Psoas muscle (tissue), 8 donors: Measurements from ENCODE around the gene GPC6. TPM values are rescaled to one million over a fixed set of nuclear protein-coding genes. Genes with fewer than 3 reads are reported as not detected.

ENCODE experiments used
- ATAC-seq, 4 donors: fragments of 200-7000 bp; cut with Tn5 transposase; one replicate each; pipeline ENCODE4 v1.9.1; 2020; ENCODE audit warnings: moderate library complexity in 3 of 4, mild to moderate bottlenecking in 2 of 4
- DNase-seq, 2 donors: peaks; one replicate each; pipeline ENCODE4 v3.0.0-alpha.2; 2020
- H3K27ac ChIP-seq: fragments of 200-600 bp; one replicate; pipeline ENCODE4 v1.8.0; 2022
- H3K27me3 ChIP-seq, 3 donors: fragments of 200-600 bp in 1 of 3; one replicate each; pipeline versions ENCODE4 v1.6.1 to v1.8.0; 2013 to 2022; ENCODE audit warnings: low read length in 2 of 3, mild to moderate bottlenecking in 2 of 3, moderate library complexity in 1 of 3; ENCODE audit not compliant: insufficient read depth in 3 of 3
- H3K36me3 ChIP-seq, 2 donors: fragments of 200-600 bp in 1 of 2; one replicate each; pipeline versions ENCODE4 v1.6.1 to v1.8.0; 2013 to 2022; ENCODE audit warnings: low read depth in 1 of 2, mild to moderate bottlenecking in 1 of 2, moderate library complexity in 1 of 2; ENCODE audit not compliant: insufficient read depth in 1 of 2
- H3K4me1 ChIP-seq: fragments of 200-600 bp; one replicate; pipeline ENCODE4 v1.8.0; 2022
- H3K4me3 ChIP-seq: fragments of 200-600 bp; one replicate; pipeline ENCODE4 v1.8.0; 2022; ENCODE audit warnings: mild to moderate bottlenecking
- H3K9me3 ChIP-seq: fragments of 200-600 bp; one replicate; pipeline ENCODE4 v1.8.0; 2022
- CTCF ChIP-seq: fragments of 200-600 bp; IDR thresholded peaks from one replicate; pipeline ENCODE4 v1.8.0; 2022; ENCODE audit warnings: antibody characterized with exemption
- WGBS, 3 donors: extraction: QIAGEN DNeasy Blood & Tissue Kit; methylation state at CpG; one replicate each; pipeline versions ENCODE4 v1.1.6 to v1.1.7; 2013; 5-methylcytosine and 5-hydroxymethylcytosine counted together
- intact Hi-C, 2 donors: fragments of 100-400 bp; cut with DNase I; formaldehyde crosslinking; loops; one replicate each; pipeline versions ENCODE4 v1.11.0 to v1.14.2; 2022
- long read RNA-seq, 2 donors: library from polyadenylated mRNA; unstranded; transcript quantifications; one replicate each; pipeline ENCODE4 v2.0.0, GENCODE V29; 2021
- polyA plus RNA-seq, 3 donors: library from polyadenylated mRNA; stranded (reverse); fragments of 200-250 nt; gene quantifications; one replicate each; pipeline ENCODE4 v1.2.3, GENCODE V29; 2013
- total RNA-seq, 4 donors: library from RNA; stranded (reverse); fragmentation: NEBNext Ultra II Directional in 2 of 4; extraction: Animal tissue kit (Norgen Biotek cat#: 25700) in 2 of 4; gene quantifications; one replicate each; pipeline versions ENCODE4 v1.2.1 to v1.2.4, GENCODE V29; 2021 to 2023
- donor health status: healthy with polysubstance abuse.
- donor health status: DM: no; HTN: no; CAD: no; lungs with moderate emphysema.
- donor health status: Bipolar disorder and iron deficiency.
- donor health status: healthy.
- donor health status: DM: yes; HTN: yes; CAD: no.
- donor health status: DM: no; HTN: no; CAD: no.
- donor health status: DM: no; HTN: no; CAD: no.
- donor health status: DM: yes; HTN: yes; CAD: no.

GPC6 gene
- total RNA-seq = 1 to 10 TPM in 1 of 4 donors, under 1 TPM in 3; 0.17 to 3.7 (median 0.57) TPM
- under 1 TPM; 0.07 to 0.70 (median 0.20) TPM for polyA plus RNA-seq
- long read RNA-seq, donor 1 = 0 reads
- long read RNA-seq, donor 2 = 0 reads

- 0 to 1% (median 1%) methylated on average over 31 of the region's 31 CpGs for WGBS, 3 donors
- intact Hi-C loops = no loop called here
- TF ChIP-seq CTCF = no peak
- peak in 1 of 2 donors; percentile 32 for DNase-seq
- Histone ChIP-seq H3K9me3 (no peaks in the 10 kb centered on the region), H3K36me3 (no peaks in the 10 kb centered on the region), H3K4me1 (no peaks in the 10 kb centered on the region), H3K4me3 (peak within 1 kb of the TSS; percentile 59), H3K27me3 (peaks cover 0 to 35% (median 4%) of the 10 kb centered on the region in 3 donors), H3K27ac (peak within 1 kb of the TSS; percentile 9)
- peak in 3 of 4 donors; percentile 45 to 49 (median 46) for ATAC-seq
Observed at GRCh38 chr13:93226623-93227279, at the start of gene GPC6. Gene GPC6, plus strand, starts transcription at chr13:93226807.

GRCh38 chr13:93180356-93180969 lies 46.1 kb upstream of the GPC6 start:
- no peak for DNase-seq
- intact Hi-C loops = no loop called here
- no peaks in the 10 kb centered on the region for H3K9me3 ChIP-seq
- no peak overlapping the region for H3K27ac ChIP-seq
- no peak overlapping the region for H3K4me3 ChIP-seq
- no peaks in the 10 kb centered on the region for H3K4me1 ChIP-seq
- no peaks in the 10 kb centered on the region for H3K36me3 ChIP-seq
- 19 to 78% (median 53%) methylated on average over 2 of the region's 2 CpGs for WGBS, 3 donors
- no peaks in the 10 kb centered on the region for H3K27me3 ChIP-seq
- no peak for ATAC-seq
- TF ChIP-seq CTCF = no peak

- no peak for TF ChIP-seq CTCF
- H3K27ac ChIP-seq = no peak overlapping the region
- no peak for ATAC-seq
- no peaks in the 10 kb centered on the region for H3K27me3 ChIP-seq
- no peaks in the 10 kb centered on the region for H3K9me3 ChIP-seq
- intact Hi-C loops = no loop called here
- DNase-seq = no peak
- WGBS, 3 donors = 85 to 96% (median 91%) methylated on average over 3 of the region's 3 CpGs
- no peaks in the 10 kb centered on the region for H3K36me3 ChIP-seq
- H3K4me3 ChIP-seq = no peak overlapping the region
- H3K4me1 ChIP-seq = no peaks in the 10 kb centered on the region
Observed at GRCh38 chr13:93182406-93182805, 44.2 kb upstream of the GPC6 start.

GRCh38 chr13:93183302-93183701 lies 43.3 kb upstream of the GPC6 start:
- intact Hi-C loops = no loop called here
- WGBS, 3 donors = 72 to 83% (median 75%) methylated on average over 1 of the region's 1 CpG
- TF ChIP-seq CTCF = no peak
- no peak for DNase-seq
- H3K27ac ChIP-seq = no peak overlapping the region
- ATAC-seq = no peak
- no peak overlapping the region for H3K4me3 ChIP-seq
- no peaks in the 10 kb centered on the region for H3K36me3 ChIP-seq
- H3K4me1 ChIP-seq = no peaks in the 10 kb centered on the region
- no peaks in the 10 kb centered on the region for H3K27me3 ChIP-seq
- no peaks in the 10 kb centered on the region for H3K9me3 ChIP-seq
